Neural progenitor cell (in vitro differentiated cells): Measurements from ENCODE around the gene SLTM.
"Not testable (repeated sequence)": the region's sequence is repeated elsewhere in the genome, so short reads cannot be mapped to it uniquely, and the experiment has no call there.

Source experiments
- CTCF ChIP-seq: fragments of 200-600 bp; sonication (generic); IDR thresholded peaks from 2 replicates; pipeline ENCODE4 v1.5.1; 2017; ENCODE audit warnings: antibody characterized with exemption, mild to moderate bottlenecking
- EZH2 ChIP-seq: fragments of 200-600 bp; sonication (generic); IDR thresholded peaks from 2 replicates; pipeline ENCODE4 v1.6.1; 2017; ENCODE audit warnings: antibody characterized with exemption, mild to moderate bottlenecking, moderate library complexity

- not testable (repeated sequence) for TF ChIP-seq CTCF, EZH2
Observed at GRCh38 chr15:58920447-58920846, 13.0 kb downstream of the SLTM start.
